NCI-H1092 treated with DMSO at 0.1 percent for 48 hours (cell line): ENCODE data around the gene FAM171A1.

Experiments used
- DNase-seq: peaks from one replicate; lab custom pipeline; 2025; lab: John Stamatoyannopoulos, UW

Gene FAM171A1

GRCh38 chr10:15374156-15374555, 3.1 kb upstream of the FAM171A1 start:
- DNase-seq = no peak

GRCh38 chr10:15373199-15373598, 2.1 kb upstream of the FAM171A1 start:
- DNase-seq = no peak

- no peak for DNase-seq
These were observed 755 bp downstream of the FAM171A1 start for GRCh38 chr10:15370212-15370855.

- DNase-seq = peak; percentile 39
These were observed 1.6 kb downstream of the FAM171A1 start for GRCh38 chr10:15369256-15370211.

- no peak for DNase-seq
These were observed 2.8 kb downstream of the FAM171A1 start for GRCh38 chr10:15368101-15368855.

GRCh38 chr10:15367296-15368085, 3.6 kb downstream of the FAM171A1 start:
- DNase-seq = no peak

- no peak for DNase-seq
These were observed 5.4 kb downstream of the FAM171A1 start for GRCh38 chr10:15365692-15366091.

- no peak for DNase-seq
These were observed 7.1 kb downstream of the FAM171A1 start for GRCh38 chr10:15364001-15364400.

- DNase-seq = no peak
These were observed 8.1 kb downstream of the FAM171A1 start for GRCh38 chr10:15363031-15363430.

- DNase-seq = no peak
These were observed 10.0 kb downstream of the FAM171A1 start for GRCh38 chr10:15361131-15361530.

GRCh38 chr10:15360566-15360965, 10.5 kb downstream of the FAM171A1 start:
- no peak for DNase-seq

- no peak for DNase-seq
These were observed 17.5 kb downstream of the FAM171A1 start for GRCh38 chr10:15353471-15354017.

GRCh38 chr10:15352836-15353235, 18.3 kb downstream of the FAM171A1 start:
- no peak for DNase-seq

- DNase-seq = no peak
These were observed 18.9 kb downstream of the FAM171A1 start for GRCh38 chr10:15352201-15352600.

GRCh38 chr10:15351099-15351820, 19.8 kb downstream of the FAM171A1 start:
- no peak for DNase-seq

GRCh38 chr10:15349112-15349511, 22.0 kb downstream of the FAM171A1 start:
- no peak for DNase-seq

- no peak for DNase-seq
These were observed 22.5 kb downstream of the FAM171A1 start for GRCh38 chr10:15348579-15348978.

- DNase-seq = no peak
These were observed 23.9 kb downstream of the FAM171A1 start for GRCh38 chr10:15347150-15347549.

- DNase-seq = no peak
These were observed 24.5 kb downstream of the FAM171A1 start for GRCh38 chr10:15346440-15347141.

- no peak for DNase-seq
These were observed 25.6 kb downstream of the FAM171A1 start for GRCh38 chr10:15345450-15345849.
